Esophagus muscularis mucosa (tissue), 3 donors: Measurements from ENCODE around the gene SLC29A3.

Experiments used
- POLR2A ChIP-seq: fragments of 450-650 bp; IDR thresholded peaks from one replicate; pipeline ENCODE4 v1.6.1; 2017; ENCODE audit warnings: antibody characterized with exemption, moderate library complexity, mild to moderate bottlenecking, low read depth
- POLR2AphosphoS5 ChIP-seq, 2 donors: sonication (generic); formaldehyde crosslinking; IDR thresholded peaks; one replicate each; pipeline ENCODE4 v1.6.1; 2017; ENCODE audit warnings: antibody characterized with exemption in 2 of 2
- TF ChIP-seq, protein P1 (sequence below), 3 experiments: fragments of 200-600 bp in 2 of 3; fragments of 450-650 bp in 1 of 3; sonication (generic) in 2 of 3; IDR thresholded peaks; one replicate each; pipeline ENCODE4 v1.5.1; 2017 to 2019; ENCODE audit warnings: antibody characterized with exemption in 3 of 3, mild to moderate bottlenecking in 2 of 3, moderate library complexity in 1 of 3

- TF ChIP-seq POLR2AphosphoS5 (IDR thresholded peaks at IDR 0.05) (no peak), POLR2A (no peak)
- TF ChIP-seq, protein P1, sequence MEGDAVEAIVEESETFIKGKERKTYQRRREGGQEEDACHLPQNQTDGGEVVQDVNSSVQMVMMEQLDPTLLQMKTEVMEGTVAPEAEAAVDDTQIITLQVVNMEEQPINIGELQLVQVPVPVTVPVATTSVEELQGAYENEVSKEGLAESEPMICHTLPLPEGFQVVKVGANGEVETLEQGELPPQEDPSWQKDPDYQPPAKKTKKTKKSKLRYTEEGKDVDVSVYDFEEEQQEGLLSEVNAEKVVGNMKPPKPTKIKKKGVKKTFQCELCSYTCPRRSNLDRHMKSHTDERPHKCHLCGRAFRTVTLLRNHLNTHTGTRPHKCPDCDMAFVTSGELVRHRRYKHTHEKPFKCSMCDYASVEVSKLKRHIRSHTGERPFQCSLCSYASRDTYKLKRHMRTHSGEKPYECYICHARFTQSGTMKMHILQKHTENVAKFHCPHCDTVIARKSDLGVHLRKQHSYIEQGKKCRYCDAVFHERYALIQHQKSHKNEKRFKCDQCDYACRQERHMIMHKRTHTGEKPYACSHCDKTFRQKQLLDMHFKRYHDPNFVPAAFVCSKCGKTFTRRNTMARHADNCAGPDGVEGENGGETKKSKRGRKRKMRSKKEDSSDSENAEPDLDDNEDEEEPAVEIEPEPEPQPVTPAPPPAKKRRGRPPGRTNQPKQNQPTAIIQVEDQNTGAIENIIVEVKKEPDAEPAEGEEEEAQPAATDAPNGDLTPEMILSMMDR (IDR thresholded peaks at IDR 0.05): no peak
These were observed 2.3 kb upstream of the SLC29A3 start for GRCh38 chr10:71316786-71317160.
